Suppressor macrophage treated with lipopolysaccharide for 1 hour (primary cell): ENCODE results near the gene UMAD1.

ENCODE experiments used
- DNase-seq, 3 donors: peaks; one replicate each; pipeline ENCODE4 v3.0.0-alpha.2; 2020 to 2022

The UMAD1 gene

DNA sequence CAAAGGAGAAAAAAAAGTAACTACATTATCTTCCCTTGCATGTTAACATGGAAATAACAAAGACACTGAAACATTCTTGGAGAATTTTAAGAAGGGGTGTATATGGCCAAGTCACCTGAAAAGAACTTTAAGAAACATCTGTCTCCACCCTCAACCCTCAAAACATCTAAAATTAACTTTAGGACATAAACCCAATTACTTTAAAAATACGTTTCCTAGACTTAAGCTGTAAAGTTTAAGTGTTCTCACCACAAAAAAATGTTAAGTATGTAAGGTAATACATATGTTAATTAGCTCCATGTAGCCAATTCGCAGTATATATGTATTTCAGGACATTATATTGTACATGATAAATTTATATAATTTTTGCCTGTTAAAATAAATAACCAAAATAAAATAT lies 257.0 kb downstream of the UMAD1 start:
- no peak for DNase-seq

DNA sequence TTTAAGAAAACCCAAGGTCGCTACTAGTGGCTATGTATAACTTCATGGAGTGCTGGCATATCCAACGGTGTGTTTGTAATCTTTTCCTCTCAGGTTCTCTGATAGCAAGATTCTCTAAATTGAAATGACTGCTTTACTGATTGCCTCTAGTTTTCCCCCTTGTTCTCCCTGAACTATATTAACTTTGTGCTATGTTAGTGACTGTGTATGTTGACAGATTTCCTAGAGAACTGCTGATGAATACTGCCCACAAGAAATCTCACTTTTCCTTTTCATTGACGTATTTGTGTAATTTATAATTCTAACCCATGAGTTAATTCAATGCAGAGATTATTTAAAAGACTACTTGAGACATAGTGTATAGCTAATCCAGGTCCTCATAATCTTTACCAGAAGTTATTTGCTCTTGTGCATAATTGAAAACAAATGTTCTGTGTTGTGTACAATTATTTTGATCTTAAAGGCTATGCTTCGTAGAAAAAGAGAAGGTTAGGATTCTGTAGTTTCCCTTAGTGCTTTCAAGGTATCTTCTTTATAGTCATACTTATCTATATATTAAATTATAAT lies 257.5 kb downstream of the UMAD1 start:
- no peak for DNase-seq

DNA sequence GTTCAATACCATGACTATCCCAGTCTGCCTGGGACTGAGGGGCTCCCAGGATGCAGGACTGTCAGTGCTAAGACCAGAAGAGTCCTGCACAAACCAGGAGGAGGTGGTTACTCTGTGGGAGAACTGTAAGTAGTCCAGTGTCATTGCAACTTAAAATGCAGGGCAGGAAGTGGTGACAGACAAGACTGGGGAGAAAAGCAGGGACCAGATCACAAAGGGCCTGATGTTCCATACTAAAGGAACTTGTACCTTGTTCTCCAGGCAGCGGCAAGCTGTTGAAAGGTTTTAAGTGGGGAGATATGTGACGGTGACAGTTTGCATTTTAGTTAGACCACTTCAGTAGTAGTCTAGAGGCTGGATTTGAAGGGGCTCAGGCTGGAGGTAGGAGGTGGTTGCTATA lies 262.3 kb downstream of the UMAD1 start:
- no peak for DNase-seq

DNA sequence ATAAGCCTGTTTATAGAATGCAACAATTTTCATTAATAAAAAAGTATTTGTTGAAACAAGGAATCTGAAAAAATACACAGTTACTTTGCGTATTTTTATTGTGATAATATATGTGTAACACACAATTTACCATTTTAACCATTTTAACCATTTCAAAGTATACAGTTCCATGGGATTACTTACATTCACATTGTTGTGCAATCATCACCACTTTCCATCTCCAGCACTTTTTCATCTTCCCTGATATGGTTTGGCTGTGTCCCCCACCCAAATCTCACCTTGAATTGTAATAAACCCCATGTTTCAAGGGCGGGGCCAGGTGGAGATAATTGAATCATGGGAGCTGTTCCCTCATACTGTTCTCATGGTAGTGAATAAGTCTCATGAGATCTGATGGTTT lies 266.8 kb downstream of the UMAD1 start:
- no peak for DNase-seq

DNA sequence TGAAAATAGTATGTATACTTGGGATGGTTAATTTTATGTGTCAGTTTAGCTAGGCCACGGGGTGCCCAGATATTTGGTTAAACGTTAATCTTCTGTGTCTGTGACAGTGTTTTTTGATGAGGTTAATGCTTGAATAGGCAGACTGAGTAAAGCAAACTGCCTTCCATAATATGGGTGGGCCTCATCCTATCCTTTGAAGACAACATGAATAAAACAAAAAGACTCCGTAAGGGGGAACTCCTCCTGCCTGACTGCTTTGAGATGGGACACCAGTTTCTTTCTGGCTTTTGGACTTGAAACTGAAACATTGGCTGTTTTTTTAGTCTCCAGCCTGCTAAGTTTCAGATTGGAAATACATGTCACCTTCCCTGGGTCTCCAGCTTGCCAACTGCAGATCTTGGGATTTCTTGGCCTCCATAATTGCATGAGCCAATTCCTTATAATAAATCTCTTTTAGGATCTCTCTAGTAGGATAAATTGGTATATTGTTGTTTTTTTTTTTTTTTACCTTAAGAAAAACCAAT lies 268.1 kb downstream of the UMAD1 start:
- no peak for DNase-seq

DNA sequence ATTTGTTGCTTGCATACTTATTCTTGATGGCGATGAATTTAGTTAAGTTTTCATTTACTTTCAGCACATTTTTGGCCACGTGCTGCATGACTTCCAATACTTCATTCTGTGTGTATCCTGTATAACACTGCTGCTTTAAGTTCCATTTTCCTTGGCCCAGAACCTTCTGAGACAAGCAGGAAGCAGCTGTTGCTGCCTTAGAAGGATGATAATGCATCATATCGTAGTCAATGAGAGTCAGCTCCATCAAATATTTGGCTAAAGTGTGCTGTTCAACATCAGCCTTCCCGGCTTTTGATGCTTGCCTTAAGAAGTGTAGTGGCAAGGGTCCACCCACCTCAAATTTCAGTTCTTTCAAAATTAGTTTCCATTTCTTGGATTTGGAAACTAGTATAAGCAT lies 268.8 kb downstream of the UMAD1 start:
- no peak for DNase-seq

- no peak for DNase-seq
Observed at GRCh38 chr7:7911369-7912123, 271.0 kb downstream of the UMAD1 start.

DNA sequence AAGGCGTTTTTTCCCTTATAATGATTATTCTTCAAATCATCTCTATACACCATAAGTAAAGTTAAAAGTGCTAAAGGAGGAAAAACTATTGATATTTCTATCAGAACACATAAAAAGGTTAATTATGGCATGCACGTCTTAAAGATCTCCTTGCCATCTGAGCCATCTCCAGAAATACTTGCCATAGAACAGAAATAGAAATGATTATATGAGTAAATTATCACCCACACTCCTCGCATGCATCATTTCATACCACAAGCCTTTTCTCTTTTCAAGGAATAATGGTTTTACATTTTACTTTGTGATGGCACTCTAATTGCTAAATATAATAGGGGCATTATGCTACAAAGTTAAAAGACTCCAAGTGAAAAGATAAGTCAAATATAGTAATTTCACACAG lies 272.4 kb downstream of the UMAD1 start:
- no peak for DNase-seq

- DNase-seq, result no peak
Observed at GRCh38 chr7:7913504-7913903, 273.0 kb downstream of the UMAD1 start.

- DNase-seq, result no peak
Observed at GRCh38 chr7:7914547-7914946, 274.0 kb downstream of the UMAD1 start.

- no peak for DNase-seq
Observed at GRCh38 chr7:7916064-7916463, 275.5 kb downstream of the UMAD1 start.

DNA sequence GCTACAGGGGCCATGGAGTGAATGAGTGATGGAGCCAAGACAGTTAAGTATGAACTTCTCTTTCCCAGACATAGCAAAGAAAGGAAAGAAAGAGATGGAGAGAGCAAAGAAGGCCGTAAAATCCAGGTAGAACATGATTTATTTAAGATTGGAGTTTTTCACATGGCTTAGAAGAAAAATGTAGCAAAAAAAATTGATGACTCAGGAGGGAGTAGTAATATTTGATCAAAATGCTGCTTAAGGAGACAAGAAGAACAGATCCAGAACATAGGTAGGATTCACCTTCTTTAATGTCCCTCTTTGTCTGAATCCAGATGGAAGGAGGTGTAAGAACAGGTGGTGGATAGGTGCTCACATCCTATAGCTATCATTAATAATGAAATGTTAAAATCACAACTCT lies 277.0 kb downstream of the UMAD1 start:
- DNase-seq, result no peak

GRCh38 chr7:7918736-7919448 lies 278.3 kb downstream of the UMAD1 start:
- DNase-seq, result no peak

GRCh38 chr7:7919449-7919945 lies 278.9 kb downstream of the UMAD1 start:
- DNase-seq, result no peak

GRCh38 chr7:7920056-7920455 lies 279.5 kb downstream of the UMAD1 start:
- no peak for DNase-seq

DNA sequence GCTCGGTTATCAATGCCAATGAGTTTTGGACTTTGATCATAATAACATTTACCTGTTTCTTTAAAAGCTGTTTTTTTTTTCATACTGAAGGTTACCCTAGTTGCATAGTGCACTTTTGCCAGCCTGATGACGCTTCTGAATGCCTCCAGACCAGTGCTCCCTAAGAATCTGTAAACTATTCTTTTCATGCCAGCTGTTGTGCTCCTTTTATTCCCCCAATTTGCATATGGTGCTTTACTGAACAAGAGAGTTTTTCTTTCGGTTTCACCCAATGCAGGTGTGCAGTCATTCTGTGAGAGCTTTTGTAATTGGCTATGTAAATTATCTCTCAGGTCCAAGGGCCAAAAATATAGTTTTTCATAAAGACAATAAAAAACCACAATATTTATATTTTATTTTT lies 279.9 kb downstream of the UMAD1 start:
- DNase-seq, result no peak

DNA sequence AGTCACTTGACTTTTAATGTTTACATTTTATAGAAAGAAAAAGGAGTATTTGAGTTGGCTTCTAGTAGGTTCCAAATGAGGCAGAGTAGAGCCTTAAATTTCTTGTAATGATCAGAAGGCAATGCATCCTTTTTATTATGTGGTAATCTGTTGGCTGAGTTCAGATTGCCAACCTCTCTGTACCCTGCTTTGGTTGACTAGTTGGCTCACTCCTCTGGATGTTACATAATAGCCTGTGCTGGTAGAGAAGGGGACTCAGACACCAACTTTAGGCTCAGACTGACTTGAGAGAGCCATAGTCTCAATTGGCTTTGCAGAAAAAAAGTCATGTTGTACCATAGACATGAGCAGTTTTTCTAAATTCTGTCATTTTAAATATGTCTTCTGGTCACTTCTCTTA lies 281.3 kb downstream of the UMAD1 start:
- no peak for DNase-seq

DNA sequence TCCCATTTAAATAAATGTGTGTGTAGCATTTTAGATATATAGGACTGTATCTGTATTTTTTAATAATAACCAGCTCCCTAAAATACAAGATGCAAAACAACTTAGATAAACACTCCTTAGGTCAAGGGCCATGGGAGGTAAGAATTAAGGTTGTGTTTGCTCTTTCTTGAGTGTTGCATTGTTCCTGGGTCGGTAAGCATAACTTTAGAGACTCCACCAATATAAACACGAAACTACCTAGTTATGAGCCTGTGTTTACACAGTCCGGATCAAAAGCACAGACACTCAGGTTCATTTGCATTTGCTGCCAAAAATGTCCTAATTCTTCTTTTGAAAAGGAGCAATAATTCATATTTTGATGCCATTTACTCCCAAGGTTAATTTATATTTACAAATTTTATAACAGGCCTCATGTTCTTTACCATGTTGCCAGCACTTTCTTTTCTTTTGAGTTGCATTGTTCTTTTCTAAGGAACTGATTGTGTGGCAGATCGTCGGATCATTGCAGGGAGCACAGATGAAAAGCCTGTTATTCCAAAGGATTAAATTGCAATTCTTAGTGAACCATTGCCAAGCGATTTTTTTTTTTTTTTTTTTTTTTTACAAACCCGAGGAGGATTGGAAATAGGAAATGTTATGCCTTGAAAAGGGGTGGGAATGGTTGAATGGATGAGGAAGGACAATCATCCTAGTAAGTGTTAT lies 282.3 kb downstream of the UMAD1 start:
- no peak for DNase-seq

- DNase-seq, result no peak
Observed at GRCh38 chr7:7923818-7924217, 283.3 kb downstream of the UMAD1 start.

DNA sequence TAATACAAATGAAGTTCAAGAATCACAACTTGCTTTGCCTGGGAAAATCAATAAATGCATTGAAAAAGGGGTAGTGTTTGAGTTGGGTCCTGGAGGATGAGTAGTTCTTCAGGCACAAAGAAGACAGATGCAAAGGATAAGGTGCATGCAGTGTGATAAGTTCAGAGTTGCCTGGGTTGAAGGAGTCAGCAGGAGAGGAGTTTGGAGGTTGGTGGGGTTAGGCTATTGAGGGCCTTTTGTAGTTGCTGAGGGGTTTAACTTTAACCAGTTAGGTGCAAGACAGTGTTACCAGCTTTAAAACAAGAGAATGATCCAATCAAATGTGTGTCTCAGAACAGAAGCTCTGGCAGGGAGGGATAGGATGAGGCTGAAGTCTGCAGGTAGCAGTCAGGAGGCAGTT lies 283.8 kb downstream of the UMAD1 start:
- DNase-seq, result no peak
